ENCODE measurements around the gene HUNK.

The HUNK gene

DNA sequence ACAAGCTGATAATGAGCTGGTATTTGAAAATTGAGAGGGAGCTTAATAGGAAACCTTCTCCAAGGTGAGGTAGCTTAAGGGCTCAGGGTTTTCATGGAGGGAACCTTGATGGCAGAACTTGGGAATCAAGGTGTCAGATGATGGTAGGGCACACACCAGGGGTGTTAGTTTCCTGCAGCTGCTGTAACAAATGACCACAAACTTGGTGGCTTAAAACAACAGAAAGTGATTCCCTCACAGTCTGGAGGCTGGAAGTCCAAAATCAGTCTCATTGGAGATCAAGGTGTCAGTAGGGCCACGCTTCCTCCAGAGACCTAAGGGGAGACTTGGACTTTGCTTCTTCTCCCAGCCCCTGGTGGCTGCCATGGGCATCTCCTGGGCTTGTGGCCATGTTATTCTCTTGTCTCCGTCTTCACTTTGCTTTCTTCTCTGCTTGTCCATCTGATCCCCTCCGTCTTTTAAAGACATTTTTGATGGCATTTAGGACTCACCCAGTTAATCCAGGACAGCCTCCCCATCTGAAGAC lies 45.5 kb downstream of the HUNK start:
- TF ChIP-seq, protein P1, sequence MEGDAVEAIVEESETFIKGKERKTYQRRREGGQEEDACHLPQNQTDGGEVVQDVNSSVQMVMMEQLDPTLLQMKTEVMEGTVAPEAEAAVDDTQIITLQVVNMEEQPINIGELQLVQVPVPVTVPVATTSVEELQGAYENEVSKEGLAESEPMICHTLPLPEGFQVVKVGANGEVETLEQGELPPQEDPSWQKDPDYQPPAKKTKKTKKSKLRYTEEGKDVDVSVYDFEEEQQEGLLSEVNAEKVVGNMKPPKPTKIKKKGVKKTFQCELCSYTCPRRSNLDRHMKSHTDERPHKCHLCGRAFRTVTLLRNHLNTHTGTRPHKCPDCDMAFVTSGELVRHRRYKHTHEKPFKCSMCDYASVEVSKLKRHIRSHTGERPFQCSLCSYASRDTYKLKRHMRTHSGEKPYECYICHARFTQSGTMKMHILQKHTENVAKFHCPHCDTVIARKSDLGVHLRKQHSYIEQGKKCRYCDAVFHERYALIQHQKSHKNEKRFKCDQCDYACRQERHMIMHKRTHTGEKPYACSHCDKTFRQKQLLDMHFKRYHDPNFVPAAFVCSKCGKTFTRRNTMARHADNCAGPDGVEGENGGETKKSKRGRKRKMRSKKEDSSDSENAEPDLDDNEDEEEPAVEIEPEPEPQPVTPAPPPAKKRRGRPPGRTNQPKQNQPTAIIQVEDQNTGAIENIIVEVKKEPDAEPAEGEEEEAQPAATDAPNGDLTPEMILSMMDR (IDR thresholded peaks at IDR 0.05; ENCODE audit: low read depth, low read length, missing control alignments), result no peak
- Histone ChIP-seq H3K27ac (no peak overlapping the region), H3K36me3 (replicated peaks) (no peaks in the 10 kb centered on the region), H3K27me3 (replicated peaks) (no peaks in the 10 kb centered on the region), H3K4me3 (ENCODE audit: low read depth, low read length) (no peak overlapping the region)
- in situ Hi-C loops (cut with HindIII; ENCODE audit: low pct_ligation_motif_present, low sequenced_read_pairs), result no loop called here
- no peak for DNase-seq

DNA sequence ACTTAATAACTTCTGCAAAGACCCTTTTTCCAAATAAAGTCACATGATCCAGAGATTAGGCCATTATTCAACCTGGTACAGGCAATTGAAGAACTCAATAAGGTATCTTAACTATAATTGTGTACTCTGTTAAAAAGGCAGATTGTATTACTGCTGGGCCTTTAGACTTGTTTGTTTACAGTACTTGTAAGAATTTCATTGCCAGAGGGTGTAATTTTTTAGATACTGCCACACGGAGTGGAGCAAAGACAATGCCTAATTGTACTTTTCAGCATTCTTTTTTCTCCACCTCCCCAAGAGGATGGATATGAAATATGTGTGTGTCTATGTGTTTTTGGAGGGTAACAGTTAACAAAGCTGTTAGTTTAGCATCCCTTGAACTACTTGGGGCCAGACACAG lies 47.5 kb downstream of the HUNK start:
- Histone ChIP-seq H3K27ac (no peak overlapping the region), H3K27me3 (replicated peaks) (no peaks in the 10 kb centered on the region), H3K36me3 (replicated peaks) (no peaks in the 10 kb centered on the region), H3K4me3 (ENCODE audit: low read depth, low read length) (no peak overlapping the region)
- TF ChIP-seq, protein P1 (IDR thresholded peaks at IDR 0.05; ENCODE audit: low read depth, low read length, missing control alignments), result no peak
- no peak for DNase-seq
- in situ Hi-C loops (cut with HindIII; ENCODE audit: low pct_ligation_motif_present, low sequenced_read_pairs), result no loop called here

DNA sequence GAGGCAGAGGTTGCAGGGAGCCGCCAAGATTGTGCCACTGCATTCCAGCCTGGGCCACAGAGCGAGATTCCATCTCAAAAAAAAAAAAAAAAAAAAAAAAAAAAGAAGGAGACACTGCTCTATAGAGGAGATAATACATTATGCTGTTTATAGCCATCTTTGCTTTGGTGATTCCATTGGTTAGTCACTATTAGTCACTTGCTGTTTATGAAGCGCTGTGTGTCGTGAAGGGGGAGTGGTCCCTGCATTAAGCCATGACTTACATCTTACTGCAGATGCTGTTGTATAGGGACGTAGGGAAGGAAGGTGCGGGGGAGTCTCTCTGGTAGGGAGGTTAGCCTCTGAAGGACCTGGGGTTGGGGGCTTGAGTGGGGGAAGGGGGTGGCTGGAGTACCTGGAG lies 48.3 kb downstream of the HUNK start:
- in situ Hi-C loops (cut with HindIII; ENCODE audit: low pct_ligation_motif_present, low sequenced_read_pairs), result no loop called here
- no peak overlapping the region for H3K4me3 ChIP-seq (ENCODE audit: low read depth, low read length)
- H3K36me3 ChIP-seq (replicated peaks), result no peaks in the 10 kb centered on the region
- TF ChIP-seq, protein P1 (IDR thresholded peaks at IDR 0.05; ENCODE audit: low read depth, low read length, missing control alignments), result no peak
- H3K27me3 ChIP-seq (replicated peaks), result no peaks in the 10 kb centered on the region
- no peak for DNase-seq
- no peak overlapping the region for H3K27ac ChIP-seq

DNA sequence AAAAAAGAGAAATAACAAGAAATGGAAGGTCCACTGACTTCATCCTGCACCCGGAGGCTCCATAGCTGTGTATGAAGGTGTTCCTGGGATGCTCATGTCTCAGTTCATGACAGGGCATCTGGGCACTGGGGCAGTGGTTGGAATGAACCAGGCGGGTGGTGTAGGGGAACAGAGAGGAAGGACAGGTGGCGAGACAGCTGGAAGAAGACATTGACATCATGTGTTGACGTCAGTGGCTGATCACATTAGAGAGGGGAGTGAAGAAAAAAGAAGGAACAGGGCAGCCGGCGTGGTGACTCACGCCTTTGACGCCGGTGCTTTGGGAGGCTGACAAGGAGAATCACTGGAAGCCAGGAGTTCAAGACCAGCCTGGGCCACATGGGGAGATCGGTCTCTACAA lies 50.1 kb downstream of the HUNK start:
- H3K4me3 ChIP-seq (ENCODE audit: low read depth, low read length), result no peak overlapping the region
- no peaks in the 10 kb centered on the region for H3K36me3 ChIP-seq (replicated peaks)
- H3K27ac ChIP-seq, result no peak overlapping the region
- DNase-seq, result no peak
- TF ChIP-seq, protein P1 (IDR thresholded peaks at IDR 0.05; ENCODE audit: low read depth, low read length, missing control alignments), result no peak
- no peaks in the 10 kb centered on the region for H3K27me3 ChIP-seq (replicated peaks)
- in situ Hi-C loops (cut with HindIII; ENCODE audit: low pct_ligation_motif_present, low sequenced_read_pairs), result no loop called here

DNA sequence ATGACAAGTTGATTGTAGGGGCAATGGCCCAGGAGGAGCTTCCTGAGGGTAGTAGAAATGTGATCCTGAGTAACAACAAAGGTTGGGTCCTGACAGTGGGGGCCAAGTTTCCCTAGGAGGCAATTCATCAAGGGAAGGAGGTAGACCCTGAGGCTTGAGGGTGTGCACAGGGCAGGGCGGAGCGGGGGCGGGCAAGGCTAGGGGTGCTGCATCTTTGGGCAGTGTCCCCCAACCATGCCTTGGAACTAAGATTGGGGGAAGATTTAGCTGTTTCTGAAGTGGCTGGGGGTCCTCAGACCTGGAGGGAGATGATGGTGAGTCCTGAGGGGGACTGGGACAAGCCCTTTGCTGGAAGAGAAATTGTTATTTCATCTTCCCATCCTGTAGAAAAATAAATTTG lies 50.9 kb downstream of the HUNK start:
- no peaks in the 10 kb centered on the region for H3K27me3 ChIP-seq (replicated peaks)
- in situ Hi-C loops (cut with HindIII; ENCODE audit: low pct_ligation_motif_present, low sequenced_read_pairs), result no loop called here

DNA sequence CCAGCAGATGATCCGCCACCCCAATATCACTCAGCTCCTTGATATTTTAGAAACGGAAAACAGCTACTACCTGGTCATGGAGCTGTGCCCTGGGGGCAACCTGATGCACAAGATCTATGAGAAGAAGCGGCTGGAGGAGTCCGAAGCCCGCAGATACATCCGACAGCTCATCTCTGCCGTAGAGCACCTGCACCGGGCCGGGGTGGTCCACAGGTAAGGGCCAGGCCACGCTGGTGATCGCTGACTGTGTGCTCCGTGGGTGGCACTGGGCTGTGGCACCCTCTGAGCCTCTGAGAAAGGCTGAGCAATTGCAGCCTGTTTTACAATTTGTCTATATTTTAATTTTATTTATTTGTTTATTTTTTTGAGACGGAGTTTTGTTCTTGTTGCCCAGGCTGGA lies 51.7 kb downstream of the HUNK start:
- TF ChIP-seq, protein P1 (IDR thresholded peaks at IDR 0.05; ENCODE audit: low read depth, low read length, missing control alignments), result no peak
- Histone ChIP-seq H3K27ac (no peak overlapping the region), H3K36me3 (replicated peaks) (no peaks in the 10 kb centered on the region), H3K27me3 (replicated peaks) (no peaks in the 10 kb centered on the region), H3K4me3 (ENCODE audit: low read depth, low read length) (no peak overlapping the region)
- in situ Hi-C loops (cut with HindIII; ENCODE audit: low pct_ligation_motif_present, low sequenced_read_pairs), result no loop called here
- no peak for DNase-seq

More for the DNA sequence above, 50.9 kb downstream of the HUNK start:
- DNase-seq, result no peak
- no peak overlapping the region for H3K4me3 ChIP-seq (ENCODE audit: low read depth, low read length)
- TF ChIP-seq, protein P1 (IDR thresholded peaks at IDR 0.05; ENCODE audit: low read depth, low read length, missing control alignments), result no peak
- H3K27ac ChIP-seq, result no peak overlapping the region
- no peaks in the 10 kb centered on the region for H3K36me3 ChIP-seq (replicated peaks)

Measured in brain microvascular endothelial cell (primary cell).